ENCODE measurements around the gene COL27A1.

The COL27A1 gene

DNA sequence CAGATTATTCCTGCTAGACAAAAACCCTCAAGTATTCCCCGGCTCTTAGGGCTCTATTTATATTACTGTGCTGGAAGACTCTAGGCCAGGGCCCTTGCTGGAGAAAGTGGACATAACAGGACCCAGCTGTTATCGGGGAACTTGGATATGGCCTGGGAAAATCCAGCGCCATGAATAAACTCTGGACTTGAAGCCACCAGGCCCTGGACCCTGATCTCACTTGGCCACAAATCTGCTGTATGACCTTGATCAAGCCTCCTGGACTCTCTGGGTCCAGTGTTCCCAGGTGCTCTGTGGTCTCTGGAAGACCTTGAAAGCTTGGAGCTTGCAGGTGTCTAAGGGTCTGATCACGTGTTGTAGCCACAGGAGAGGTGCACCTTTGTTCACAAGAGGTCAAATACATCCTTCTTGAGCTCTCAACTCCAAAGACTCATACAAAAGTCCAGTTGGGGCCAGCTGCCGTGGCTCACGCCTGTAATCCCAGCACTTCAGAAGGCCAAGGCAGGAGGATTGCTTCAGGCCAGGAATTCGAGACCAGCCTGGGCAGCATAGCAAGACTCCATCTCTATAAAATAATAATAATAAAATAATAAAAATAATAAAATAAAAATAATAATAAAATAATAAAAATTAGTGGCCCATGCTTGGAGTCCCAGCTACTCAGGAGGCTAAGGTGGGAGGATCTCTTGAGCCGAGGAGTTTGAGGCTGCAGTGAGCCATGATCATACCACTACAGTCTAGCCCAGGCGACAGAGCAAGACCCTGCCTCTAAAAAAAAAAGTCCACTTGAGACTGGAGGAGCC, 26.5 kb downstream of the COL27A1 start:
- TF ChIP-seq, protein P1, sequence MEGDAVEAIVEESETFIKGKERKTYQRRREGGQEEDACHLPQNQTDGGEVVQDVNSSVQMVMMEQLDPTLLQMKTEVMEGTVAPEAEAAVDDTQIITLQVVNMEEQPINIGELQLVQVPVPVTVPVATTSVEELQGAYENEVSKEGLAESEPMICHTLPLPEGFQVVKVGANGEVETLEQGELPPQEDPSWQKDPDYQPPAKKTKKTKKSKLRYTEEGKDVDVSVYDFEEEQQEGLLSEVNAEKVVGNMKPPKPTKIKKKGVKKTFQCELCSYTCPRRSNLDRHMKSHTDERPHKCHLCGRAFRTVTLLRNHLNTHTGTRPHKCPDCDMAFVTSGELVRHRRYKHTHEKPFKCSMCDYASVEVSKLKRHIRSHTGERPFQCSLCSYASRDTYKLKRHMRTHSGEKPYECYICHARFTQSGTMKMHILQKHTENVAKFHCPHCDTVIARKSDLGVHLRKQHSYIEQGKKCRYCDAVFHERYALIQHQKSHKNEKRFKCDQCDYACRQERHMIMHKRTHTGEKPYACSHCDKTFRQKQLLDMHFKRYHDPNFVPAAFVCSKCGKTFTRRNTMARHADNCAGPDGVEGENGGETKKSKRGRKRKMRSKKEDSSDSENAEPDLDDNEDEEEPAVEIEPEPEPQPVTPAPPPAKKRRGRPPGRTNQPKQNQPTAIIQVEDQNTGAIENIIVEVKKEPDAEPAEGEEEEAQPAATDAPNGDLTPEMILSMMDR (IDR thresholded peaks at IDR 0.05; ENCODE audit: insufficient read depth, low read length, missing control alignments) = no peak
- CTCF ChIA-PET = interaction anchor here (1.2 to 2.1 kb wide), 4 partner anchors 27 to 110 kb away, joined by 4 to 7 read pairs (median 4); partner anchors contain the start of gene COL27A1
- POLR2A ChIA-PET = no interaction called here
- DNase-seq (ENCODE audit: low read depth, low spot score) = no peak
- no peak overlapping the region for H3K4me3 ChIP-seq (ENCODE audit: low read depth, low read length)

- TF ChIP-seq, protein P1 (IDR thresholded peaks at IDR 0.05; ENCODE audit: insufficient read depth, low read length, missing control alignments) = no peak
- ChIA-PET CTCF (interaction anchor here (1.3 to 2.1 kb wide), 3 partner anchors 15 to 108 kb away, joined by 3 to 7 read pairs (median 4); partner anchors contain the start of gene COL27A1), POLR2A (interaction anchor here (1.1 kb wide), 1 partner anchor 8 kb away, joined by 3 read pairs; no protein-coding TSS in a partner anchor)
Observed at GRCh38 chr9:114183006-114183405, 27.7 kb downstream of the COL27A1 start.

GRCh38 chr9:114184071-114184470, 28.7 kb downstream of the COL27A1 start:
- TF ChIP-seq, protein P1 (IDR thresholded peaks at IDR 0.05; ENCODE audit: insufficient read depth, low read length, missing control alignments) = no peak
- no peak overlapping the region for H3K4me3 ChIP-seq (ENCODE audit: low read depth, low read length)
- DNase-seq (ENCODE audit: low read depth, low spot score) = no peak
- CTCF ChIA-PET = interaction anchor here (0.9 to 1.3 kb wide), 3 partner anchors 14 to 107 kb away, joined by 3 to 4 read pairs (median 4); no protein-coding TSS in a partner anchor
- POLR2A ChIA-PET = interaction anchor here (1.1 kb wide), 1 partner anchor 9 kb away, joined by 3 read pairs; no protein-coding TSS in a partner anchor

More at GRCh38 chr9:114183006-114183405, 27.7 kb downstream of the COL27A1 start:
- DNase-seq (ENCODE audit: low read depth, low spot score) = no peak
- H3K4me3 ChIP-seq (ENCODE audit: low read depth, low read length) = no peak overlapping the region

DNA sequence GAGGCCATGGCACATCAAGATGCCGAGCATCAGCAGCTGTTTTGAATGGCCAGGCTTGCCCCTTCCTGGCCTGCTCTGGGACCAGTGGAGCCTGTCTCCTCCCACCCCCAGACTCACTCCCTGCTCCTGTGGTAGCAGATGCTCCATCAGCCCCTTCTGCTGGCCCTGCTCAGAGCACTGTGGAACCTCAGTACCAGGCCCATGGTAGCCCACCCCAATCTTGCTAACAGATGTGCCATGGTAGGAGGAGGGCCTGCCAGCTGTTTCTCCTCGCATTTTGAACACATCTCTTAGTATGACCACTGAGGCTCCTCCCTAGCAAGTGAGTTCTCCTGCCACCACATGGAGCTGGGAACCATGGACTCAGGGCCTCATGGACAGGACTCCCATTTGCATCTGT, 29.5 kb downstream of the COL27A1 start:
- H3K4me3 ChIP-seq (ENCODE audit: low read depth, low read length) = no peak overlapping the region
- no peak for DNase-seq (ENCODE audit: low read depth, low spot score)
- POLR2A ChIA-PET = no interaction called here
- CTCF ChIA-PET = interaction anchor here (1.2 to 1.7 kb wide), 2 partner anchors 21 to 106 kb away, joined by 4 read pairs; no protein-coding TSS in a partner anchor
- TF ChIP-seq, protein P1 (IDR thresholded peaks at IDR 0.05; ENCODE audit: insufficient read depth, low read length, missing control alignments) = no peak

GRCh38 chr9:114185570-114186490, 30.5 kb downstream of the COL27A1 start:
- ChIA-PET CTCF (interaction anchor here (1.7 kb wide), 1 partner anchor 105 kb away, joined by 4 read pairs; no protein-coding TSS in a partner anchor), POLR2A (no interaction called here)
- TF ChIP-seq, protein P1 (IDR thresholded peaks at IDR 0.05; ENCODE audit: insufficient read depth, low read length, missing control alignments) = no peak
- H3K4me3 ChIP-seq (ENCODE audit: low read depth, low read length) = no peak overlapping the region
- DNase-seq (ENCODE audit: low read depth, low spot score) = no peak
